Measurements from ENCODE around the gene SUPT20H. TPM values are rescaled to one million over a fixed set of nuclear protein-coding genes. Genes with fewer than 3 reads are reported as not detected.

SUPT20H gene
- total and polyA plus RNA-seq, 2 experiments from 2014 or later, result 47.5 to 58.3 TPM

DNA sequence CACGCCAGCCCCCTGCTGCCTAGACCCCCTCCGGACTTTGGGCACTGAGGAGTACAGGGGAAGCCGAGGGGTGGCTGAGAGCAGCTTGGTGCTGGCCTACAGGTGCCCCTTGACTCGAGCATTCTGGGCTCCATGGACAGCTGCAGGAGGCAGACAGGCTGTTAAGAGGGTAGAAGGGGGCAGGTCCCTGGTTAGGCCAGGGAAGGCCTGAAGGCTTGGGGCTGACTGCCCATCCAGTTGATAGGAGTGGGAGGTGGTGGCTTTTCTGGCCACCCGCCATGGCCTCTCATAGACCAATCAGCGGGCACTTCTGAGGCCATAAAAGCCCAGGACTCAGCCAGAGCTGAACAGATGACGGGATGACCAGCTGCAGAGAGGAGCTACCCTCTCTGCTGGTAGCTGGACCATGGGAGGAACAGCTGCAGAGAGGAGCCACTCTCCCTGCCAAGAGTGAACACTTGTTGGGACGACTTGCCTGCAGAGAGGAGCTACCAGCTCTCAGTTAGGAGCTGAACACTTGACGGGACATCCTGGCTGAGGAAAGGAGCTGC lies 10.7 kb upstream of the SUPT20H start:
- H3K9me3 ChIP-seq (ENCODE audit: low read depth), result no peaks in the 10 kb centered on the region

DNA sequence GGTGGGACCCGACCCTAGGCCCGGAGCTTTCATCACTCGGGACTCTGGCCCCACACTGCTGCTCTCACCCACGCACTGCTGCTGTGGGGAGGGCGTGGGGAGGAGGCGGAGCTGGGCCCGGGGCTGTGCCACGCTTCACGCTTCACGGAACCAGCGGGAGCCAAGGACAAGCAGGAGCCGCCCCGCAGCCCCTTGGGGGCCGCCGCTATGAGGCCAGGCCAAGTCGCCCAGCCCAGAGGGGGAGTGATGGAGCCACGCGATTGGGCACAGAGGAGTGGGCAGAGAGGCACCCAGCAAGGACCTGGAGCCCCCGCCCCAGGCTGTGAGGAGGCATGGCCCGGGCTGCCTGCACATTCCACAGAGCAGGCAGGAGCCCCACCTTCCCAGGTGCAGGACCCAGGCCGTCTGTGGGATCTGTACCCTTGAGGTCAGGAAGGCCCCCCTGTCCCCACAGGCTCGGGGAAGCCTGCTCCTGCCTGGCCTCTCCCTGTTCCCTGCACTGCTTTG lies 10.2 kb upstream of the SUPT20H start:
- Histone ChIP-seq H3K27me3 (no peaks in the 10 kb centered on the region), H3K9me2 (replicated peaks; ENCODE audit: insufficient read depth) (no peaks in the 10 kb centered on the region), H3K4me1 (ENCODE audit: insufficient read depth) (no peaks in the 10 kb centered on the region), H3K27ac (no peak overlapping the region), H3K4me2 (no peak overlapping the region), H3K4me3 (no peak overlapping the region), H3K79me2 (no peaks in the 10 kb centered on the region), H3K9me3 (ENCODE audit: low read depth) (no peaks in the 10 kb centered on the region), H3K36me3 (replicated peaks; ENCODE audit: insufficient read depth, low read depth) (no peaks in the 10 kb centered on the region), H2AFZ (no peak overlapping the region), H4K20me1 (ENCODE audit: insufficient read depth, poor library complexity, severe bottlenecking) (no peaks in the 10 kb centered on the region)
- no peak for DNase-seq (ENCODE audit: low spot score)
- TF ChIP-seq EZH2phosphoT487 (IDR thresholded peaks at IDR 0.05; ENCODE audit: low read depth, severe bottlenecking, unreplicated experiment) (no peak), EZH2 (IDR thresholded peaks at IDR 0.05; ENCODE audit: borderline replicate concordance) (no peak)
- TF ChIP-seq, protein P1, sequence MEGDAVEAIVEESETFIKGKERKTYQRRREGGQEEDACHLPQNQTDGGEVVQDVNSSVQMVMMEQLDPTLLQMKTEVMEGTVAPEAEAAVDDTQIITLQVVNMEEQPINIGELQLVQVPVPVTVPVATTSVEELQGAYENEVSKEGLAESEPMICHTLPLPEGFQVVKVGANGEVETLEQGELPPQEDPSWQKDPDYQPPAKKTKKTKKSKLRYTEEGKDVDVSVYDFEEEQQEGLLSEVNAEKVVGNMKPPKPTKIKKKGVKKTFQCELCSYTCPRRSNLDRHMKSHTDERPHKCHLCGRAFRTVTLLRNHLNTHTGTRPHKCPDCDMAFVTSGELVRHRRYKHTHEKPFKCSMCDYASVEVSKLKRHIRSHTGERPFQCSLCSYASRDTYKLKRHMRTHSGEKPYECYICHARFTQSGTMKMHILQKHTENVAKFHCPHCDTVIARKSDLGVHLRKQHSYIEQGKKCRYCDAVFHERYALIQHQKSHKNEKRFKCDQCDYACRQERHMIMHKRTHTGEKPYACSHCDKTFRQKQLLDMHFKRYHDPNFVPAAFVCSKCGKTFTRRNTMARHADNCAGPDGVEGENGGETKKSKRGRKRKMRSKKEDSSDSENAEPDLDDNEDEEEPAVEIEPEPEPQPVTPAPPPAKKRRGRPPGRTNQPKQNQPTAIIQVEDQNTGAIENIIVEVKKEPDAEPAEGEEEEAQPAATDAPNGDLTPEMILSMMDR (IDR thresholded peaks at IDR 0.05; ENCODE audit: poor library complexity), result no peak
- WGBS (ENCODE audit: low lambda C conversion rate, missing lambda C conversion rate), result 94% methylated on average over 21 of the region's 22 CpGs

More for the DNA sequence above, 10.7 kb upstream of the SUPT20H start:
- TF ChIP-seq EZH2phosphoT487 (IDR thresholded peaks at IDR 0.05; ENCODE audit: low read depth, severe bottlenecking, unreplicated experiment), result no peak
- TF ChIP-seq, protein P1 (IDR thresholded peaks at IDR 0.05; ENCODE audit: poor library complexity), result no peak
- TF ChIP-seq EZH2 (IDR thresholded peaks at IDR 0.05; ENCODE audit: borderline replicate concordance), result no peak
- Histone ChIP-seq H3K79me2 (no peaks in the 10 kb centered on the region), H3K27ac (no peak overlapping the region), H3K9me2 (replicated peaks; ENCODE audit: insufficient read depth) (no peaks in the 10 kb centered on the region), H2AFZ (no peak overlapping the region), H3K4me1 (ENCODE audit: insufficient read depth) (no peaks in the 10 kb centered on the region), H3K4me3 (no peak overlapping the region), H3K36me3 (replicated peaks; ENCODE audit: insufficient read depth, low read depth) (no peaks in the 10 kb centered on the region), H3K4me2 (no peak overlapping the region), H4K20me1 (ENCODE audit: insufficient read depth, poor library complexity, severe bottlenecking) (no peaks in the 10 kb centered on the region), H3K27me3 (no peaks in the 10 kb centered on the region)
- 89% methylated on average over 9 of the region's 9 CpGs for WGBS (ENCODE audit: low lambda C conversion rate, missing lambda C conversion rate)
- no peak for DNase-seq (ENCODE audit: low spot score)

DNA sequence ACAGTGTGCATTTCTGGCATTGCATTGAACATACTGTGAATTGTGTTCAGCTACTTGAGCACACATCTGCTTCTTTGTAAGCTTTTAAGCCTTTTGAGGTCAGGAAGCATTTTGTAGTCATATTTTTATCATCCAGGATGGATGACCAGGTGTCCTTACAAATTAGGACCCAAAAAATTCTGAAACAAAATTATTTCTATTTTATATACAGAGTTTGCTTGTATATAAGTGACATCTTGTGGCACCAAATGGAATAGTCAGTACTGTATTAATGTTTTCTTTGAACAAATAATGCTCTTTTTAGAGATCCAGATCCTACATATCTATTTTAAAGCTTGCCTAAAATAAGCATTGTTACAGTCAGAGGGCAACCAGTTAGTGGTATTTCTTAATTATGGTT lies 9.5 kb upstream of the SUPT20H start:
- DNase-seq (ENCODE audit: low spot score), result no peak

More for the DNA sequence above, 9.5 kb upstream of the SUPT20H start:
- no peaks in the 10 kb centered on the region for H3K79me2 ChIP-seq
- H2AFZ ChIP-seq, result no peak overlapping the region
- no peaks in the 10 kb centered on the region for H3K9me3 ChIP-seq (ENCODE audit: low read depth)
- H3K27ac ChIP-seq, result no peak overlapping the region
- no peak overlapping the region for H3K4me2 ChIP-seq
- H3K9me2 ChIP-seq (replicated peaks; ENCODE audit: insufficient read depth), result no peaks in the 10 kb centered on the region
- no peaks in the 10 kb centered on the region for H3K4me1 ChIP-seq (ENCODE audit: insufficient read depth)
- no peaks in the 10 kb centered on the region for H3K36me3 ChIP-seq (replicated peaks; ENCODE audit: insufficient read depth, low read depth)
- H3K4me3 ChIP-seq, result no peak overlapping the region
- TF ChIP-seq, protein P1 (IDR thresholded peaks at IDR 0.05; ENCODE audit: poor library complexity), result peak; percentile 50
- no peak for TF ChIP-seq EZH2phosphoT487 (IDR thresholded peaks at IDR 0.05; ENCODE audit: low read depth, severe bottlenecking, unreplicated experiment)
- no peaks in the 10 kb centered on the region for H4K20me1 ChIP-seq (ENCODE audit: insufficient read depth, poor library complexity, severe bottlenecking)
- no peaks in the 10 kb centered on the region for H3K27me3 ChIP-seq
